Peyer's patch (tissue), 4 donors: ENCODE data around the gene USP6NL. TPM values are rescaled to one million over a fixed set of nuclear protein-coding genes. Genes with fewer than 3 reads are reported as not detected.

Experiments
- DNase-seq, 3 donors: peaks; one replicate each; pipeline ENCODE4 v3.0.0-alpha.2; 2017 to 2019
- H3K27ac ChIP-seq, 4 donors: fragments of 200-600 bp; sonication (generic); one replicate each; pipeline ENCODE4 v1.5.1; 2016 to 2019
- H3K27me3 ChIP-seq, 2 donors: fragments of 200-600 bp; sonication (generic); one replicate each; pipeline ENCODE4 v1.5.1; 2019
- H3K36me3 ChIP-seq, 3 donors: fragments of 200-600 bp; sonication (generic); one replicate each; pipeline ENCODE4 v1.5.1; 2016 to 2019
- H3K4me1 ChIP-seq, 4 donors: fragments of 200-600 bp; sonication (generic); one replicate each; pipeline ENCODE4 v1.5.1; 2016 to 2019
- H3K4me3 ChIP-seq, 4 donors: fragments of 200-600 bp; sonication (generic); 1 replicate in 3 of 4; 2 replicates in 1 of 4; pipeline ENCODE4 v1.5.1; 2016 to 2019; ENCODE audit warnings: mild to moderate bottlenecking in 1 of 4
- H3K9me3 ChIP-seq, 4 donors: fragments of 200-600 bp; sonication (generic); one replicate each; pipeline ENCODE4 v1.5.1; 2016 to 2019; ENCODE audit warnings: mild to moderate bottlenecking in 1 of 4
- CTCF ChIP-seq, 6 experiments: fragments of 450-650 bp in 4 of 6; fragments of 200-600 bp in 2 of 6; sonication (generic) in 1 of 6; IDR thresholded peaks; one replicate each; pipeline ENCODE4 v1.5.1; 2017 to 2019; ENCODE audit warnings: antibody characterized with exemption in 6 of 6, mild to moderate bottlenecking in 3 of 6, moderate library complexity in 1 of 6
- POLR2A ChIP-seq, 2 donors: fragments of 450-650 bp; IDR thresholded peaks; one replicate each; pipeline ENCODE4 v1.5.1; 2017; ENCODE audit warnings: antibody characterized with exemption in 2 of 2, mild to moderate bottlenecking in 2 of 2, moderate library complexity in 2 of 2
- total RNA-seq, 4 donors: library from RNA; depleted of rRNA; stranded (reverse); fragments of >200 nt; gene quantifications; one replicate each; pipeline ENCODE4 v1.1.0, GENCODE V29; 2016

The USP6NL gene
- total RNA-seq, 4 donors from 2014 or later = 15.0 to 52.8 (median 19.3) TPM

GRCh38 chr10:11513727-11514126, 97.7 kb downstream of the USP6NL start:
- H3K9me3 ChIP-seq = no peaks in the 10 kb centered on the region
- H3K36me3 ChIP-seq = no peaks in the 10 kb centered on the region
- H3K4me1 ChIP-seq = peaks cover 0 to 5% (median 0%) of the 10 kb centered on the region in 4 donors
- TF ChIP-seq CTCF (IDR thresholded peaks at IDR 0.05) (no peak), POLR2A (IDR thresholded peaks at IDR 0.05) (no peak)
- DNase-seq = no peak
- H3K27me3 ChIP-seq = no peaks in the 10 kb centered on the region
- H3K4me3 ChIP-seq = no peak overlapping the region
- H3K27ac ChIP-seq = no peak overlapping the region

GRCh38 chr10:11512596-11512995, 98.9 kb downstream of the USP6NL start:
- peaks cover 0 to 5% (median 0%) of the 10 kb centered on the region in 4 donors for H3K4me1 ChIP-seq
- no peaks in the 10 kb centered on the region for H3K27me3 ChIP-seq
- no peak overlapping the region for H3K4me3 ChIP-seq
- TF ChIP-seq CTCF (IDR thresholded peaks at IDR 0.05) = no peak
- no peak for TF ChIP-seq POLR2A (IDR thresholded peaks at IDR 0.05)
- H3K36me3 ChIP-seq = no peaks in the 10 kb centered on the region
- H3K27ac ChIP-seq = no peak overlapping the region
- DNase-seq = no peak
- H3K9me3 ChIP-seq = no peaks in the 10 kb centered on the region

DNA sequence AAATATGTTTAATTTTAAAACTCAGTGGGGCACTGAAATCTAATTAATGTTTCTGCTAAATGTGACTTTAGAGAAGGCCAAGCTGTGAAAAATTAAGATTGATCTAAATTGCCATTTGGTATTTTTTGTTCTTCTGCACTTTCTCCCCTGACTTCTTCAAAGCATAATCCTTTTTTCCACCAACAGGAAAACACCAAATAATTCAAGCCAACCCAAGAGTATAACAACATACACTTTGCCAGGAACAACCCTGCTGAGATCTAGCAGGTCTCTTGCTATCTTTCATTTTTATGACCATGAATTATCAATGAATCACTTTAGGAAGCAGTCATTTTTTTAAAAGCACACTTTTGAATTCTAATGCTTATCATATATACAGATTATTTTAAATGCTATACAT, 100.1 kb downstream of the USP6NL start:
- DNase-seq = no peak
- Histone ChIP-seq H3K27ac (no peak overlapping the region), H3K9me3 (no peaks in the 10 kb centered on the region), H3K36me3 (no peaks in the 10 kb centered on the region), H3K27me3 (no peaks in the 10 kb centered on the region), H3K4me3 (no peak overlapping the region), H3K4me1 (peaks cover 0 to 5% (median 0%) of the 10 kb centered on the region in 4 donors)
- no peak for TF ChIP-seq CTCF (IDR thresholded peaks at IDR 0.05)
- TF ChIP-seq POLR2A (IDR thresholded peaks at IDR 0.05) = no peak

DNA sequence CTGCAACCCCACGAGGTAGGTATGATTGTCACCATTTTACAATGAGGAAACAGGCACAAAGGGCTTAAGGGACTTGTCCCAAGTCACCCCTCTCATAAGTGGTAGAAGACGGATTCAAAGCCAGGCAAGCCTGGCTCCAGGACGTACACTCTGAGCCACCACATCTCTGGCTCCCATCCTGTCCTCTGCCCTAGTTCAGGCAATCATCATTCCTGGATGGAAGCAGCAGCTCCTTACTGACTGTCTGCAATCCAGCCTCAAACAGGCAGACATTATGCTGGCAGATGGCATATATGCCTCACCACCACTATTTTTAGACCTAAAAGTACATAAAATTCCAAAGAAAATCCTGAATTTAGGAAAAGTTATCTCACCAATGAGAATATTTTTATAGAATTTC, 100.7 kb downstream of the USP6NL start:
- H3K36me3 ChIP-seq = no peaks in the 10 kb centered on the region
- no peaks in the 10 kb centered on the region for H3K9me3 ChIP-seq
- no peaks in the 10 kb centered on the region for H3K4me1 ChIP-seq
- H3K4me3 ChIP-seq = no peak overlapping the region
- TF ChIP-seq POLR2A (IDR thresholded peaks at IDR 0.05) (no peak), CTCF (IDR thresholded peaks at IDR 0.05) (no peak)
- H3K27me3 ChIP-seq = no peaks in the 10 kb centered on the region
- no peak overlapping the region for H3K27ac ChIP-seq
- DNase-seq = no peak

- Histone ChIP-seq H3K27me3 (no peaks in the 10 kb centered on the region), H3K36me3 (no peaks in the 10 kb centered on the region), H3K9me3 (no peaks in the 10 kb centered on the region), H3K27ac (no peak overlapping the region), H3K4me1 (no peaks in the 10 kb centered on the region), H3K4me3 (no peak overlapping the region)
- TF ChIP-seq CTCF (IDR thresholded peaks at IDR 0.05) (no peak), POLR2A (IDR thresholded peaks at IDR 0.05) (no peak)
- no peak for DNase-seq
These were observed 101.2 kb downstream of the USP6NL start for GRCh38 chr10:11510281-11510680.

DNA sequence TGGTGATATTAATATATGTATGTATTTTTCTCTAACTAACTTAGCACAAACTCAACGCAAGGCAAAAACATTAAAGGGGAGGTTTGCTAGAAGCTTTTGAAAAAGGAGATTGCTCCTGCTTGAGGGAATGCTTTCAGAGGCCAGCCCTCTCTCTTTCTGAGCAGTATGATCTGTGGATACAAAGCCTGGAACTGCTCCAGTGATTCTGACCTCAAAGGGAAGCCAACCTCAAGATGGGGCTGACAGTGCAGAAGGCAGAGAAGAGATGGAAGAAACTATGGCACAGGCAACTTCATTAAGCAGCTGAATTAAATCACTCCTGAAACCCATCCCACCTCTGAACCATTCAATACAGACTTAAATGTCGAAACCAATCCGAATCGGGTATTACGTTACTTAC, 102.4 kb downstream of the USP6NL start:
- TF ChIP-seq CTCF (IDR thresholded peaks at IDR 0.05) = no peak
- TF ChIP-seq POLR2A (IDR thresholded peaks at IDR 0.05) = no peak
- Histone ChIP-seq H3K27ac (no peak overlapping the region), H3K27me3 (no peaks in the 10 kb centered on the region), H3K4me1 (no peaks in the 10 kb centered on the region), H3K36me3 (no peaks in the 10 kb centered on the region), H3K9me3 (no peaks in the 10 kb centered on the region), H3K4me3 (no peak overlapping the region)
- DNase-seq = no peak
